PC-3 (cell line): Measurements from ENCODE around the gene KLK10. TPM values are rescaled to one million over a fixed set of nuclear protein-coding genes. Genes with fewer than 3 reads are reported as not detected.

Experiments
- ATAC-seq: fragments of 200-7000 bp; cut with Tn5 transposase; 2 replicates; pipeline ENCODE4 v1.9.1; 2020; ENCODE audit warnings: mild to moderate bottlenecking, moderate library complexity
- BruUV-seq: library from RNA; stranded (reverse); fragments of 400-500 nt; replicated peaks from 2 replicates; lab custom pipeline; 2021; lab: Mats Ljungman, UMichigan
- CTCF ChIA-PET: fragments of 300-600 bp; sonication (Branson Sonifier 250); formaldehyde crosslinking; loops from one replicate; lab custom pipeline; 2022; ENCODE audit warnings: antibody characterized with exemption; lab: Charles Lee
- POLR2A ChIA-PET: fragments of 300-600 bp; sonication (Branson Sonifier 250); formaldehyde crosslinking; loops from one replicate; lab custom pipeline; 2022; ENCODE audit warnings: antibody characterized with exemption; ENCODE audit not compliant: unreplicated experiment; lab: Charles Lee
- DNase-seq: peaks from one replicate; pipeline ENCODE4 v3.0.0-alpha.2; 2015
- H2AFZ ChIP-seq: fragments of 300-600 bp; sonication (generic); 2 replicates; pipeline ENCODE4 v1.6.0; 2016; ENCODE audit warnings: antibody characterized with exemption, low read length
- H3F3A ChIP-seq: fragments of 300-600 bp; sonication (generic); one replicate; pipeline ENCODE4 v1.6.0; 2017; ENCODE audit warnings: antibody characterized with exemption, low read length, control low read depth, mild to moderate bottlenecking; ENCODE audit not compliant: unreplicated experiment
- H3K27ac ChIP-seq: fragments of 300-600 bp; sonication (generic); 2 replicates; pipeline ENCODE4 v1.5.1; 2016; ENCODE audit warnings: mild to moderate bottlenecking, low read length
- H3K27me3 ChIP-seq: fragments of 300-600 bp; sonication (generic); 2 replicates; pipeline ENCODE4 v1.6.1; 2016; ENCODE audit warnings: low read length, mixed read lengths
- H3K36me3 ChIP-seq: fragments of 300-600 bp; sonication (generic); 2 replicates; pipeline ENCODE4 v1.6.1; 2016; ENCODE audit warnings: low read depth, mixed run types, low read length, mixed read lengths
- H3K4me1 ChIP-seq: fragments of 300-600 bp; sonication (generic); 2 replicates; pipeline ENCODE4 v1.5.1; 2016; ENCODE audit warnings: low read length; ENCODE audit not compliant: insufficient read depth
- H3K4me2 ChIP-seq: fragments of 300-600 bp; sonication (generic); 2 replicates; pipeline ENCODE4 v1.6.0; 2016; ENCODE audit warnings: low read length
- H3K4me3 ChIP-seq: fragments of 300-600 bp; sonication (generic); 2 replicates; pipeline ENCODE4 v1.5.1; 2016; ENCODE audit warnings: mild to moderate bottlenecking, low read length, mixed read lengths
- H3K79me2 ChIP-seq: fragments of 300-600 bp; sonication (generic); 2 replicates; pipeline ENCODE4 v1.6.1; 2017; ENCODE audit warnings: low read length, mixed read lengths
- H3K9ac ChIP-seq: fragments of 300-600 bp; sonication (generic); 2 replicates; pipeline ENCODE4 v1.6.0; 2016; ENCODE audit warnings: mild to moderate bottlenecking, low read length
- H3K9me2 ChIP-seq: fragments of 300-600 bp; sonication (generic); replicated peaks from 2 replicates; pipeline ENCODE4 v1.6.1; 2016; ENCODE audit warnings: mixed run types, low read length, mixed read lengths
- H3K9me3 ChIP-seq: fragments of 300-600 bp; sonication (generic); 2 replicates; pipeline ENCODE4 v1.6.1; 2016; ENCODE audit warnings: low read length, mixed read lengths
- H4K20me1 ChIP-seq: fragments of 300-600 bp; sonication (generic); 2 replicates; pipeline ENCODE4 v1.6.1; 2016; ENCODE audit warnings: low read length, mixed read lengths
- CTCF ChIP-seq: fragments of 300-600 bp; sonication (generic); conservative IDR thresholded peaks from 2 replicates; pipeline ENCODE4 v1.5.1; 2017; ENCODE audit warnings: antibody characterized with exemption, low read depth, mild to moderate bottlenecking, low read length
- EZH2 ChIP-seq: fragments of 300-600 bp; sonication (generic); IDR thresholded peaks from one replicate; pipeline ENCODE4 v1.6.1; 2017; ENCODE audit warnings: antibody characterized with exemption, mild to moderate bottlenecking, low read length; ENCODE audit not compliant: unreplicated experiment
- EZH2phosphoT487 ChIP-seq: fragments of 300-600 bp; sonication (generic); IDR thresholded peaks from 2 replicates; pipeline ENCODE4 v1.6.1; 2018; ENCODE audit warnings: mild to moderate bottlenecking, antibody characterized with exemption, low read length, borderline replicate concordance
- intact Hi-C: fragments of 100-400 bp; cut with micrococcal nuclease; formaldehyde crosslinking; loops from 2 replicates; pipeline ENCODE4 v1.9.0; 2023
- total RNA-seq: library from RNA; depleted of rRNA; stranded (reverse); fragments of >200 nt; gene quantifications from 2 replicates; pipeline ENCODE4 v1.2.3, GENCODE V29; 2014

KLK10 gene
- total RNA-seq, 1 experiment from 2014 or later: 1.2 TPM

GRCh38 chr19:51000426-51000825, 19.1 kb downstream of the KLK10 start:
- Histone ChIP-seq H4K20me1 (no peaks in the 10 kb centered on the region), H3K27ac (no peak overlapping the region), H3K9me3 (no peaks in the 10 kb centered on the region), H3K36me3 (no peaks in the 10 kb centered on the region), H3K27me3 (peaks cover 3% of the 10 kb centered on the region; the same call in 1 of the 2 replicates), H3K4me3 (no peak overlapping the region), H2AFZ (no peak overlapping the region), H3K9me2 (no peaks in the 10 kb centered on the region), H3K9ac (no peak overlapping the region), H3F3A (no peaks in the 10 kb centered on the region), H3K4me1 (peaks cover 11% of the 10 kb centered on the region), H3K79me2 (no peaks in the 10 kb centered on the region), H3K4me2 (no peak overlapping the region)
- DNase-seq: no peak
- no peak for ATAC-seq
- CTCF ChIA-PET: no interaction called here
- no TSS peak for BruUV-seq
- no peak for TF ChIP-seq EZH2
- TF ChIP-seq EZH2phosphoT487: no peak
- TF ChIP-seq CTCF: no peak
- POLR2A ChIA-PET: no interaction called here
- intact Hi-C loops: no loop called here

- Histone ChIP-seq H3K79me2 (no peaks in the 10 kb centered on the region), H3K4me3 (no peak overlapping the region), H3K9ac (no peak overlapping the region), H3K36me3 (no peaks in the 10 kb centered on the region), H3K9me3 (no peaks in the 10 kb centered on the region), H3F3A (no peaks in the 10 kb centered on the region), H3K27me3 (peaks cover 3% of the 10 kb centered on the region; the same call in 1 of the 2 replicates), H3K27ac (no peak overlapping the region), H3K4me2 (no peak overlapping the region), H3K4me1 (peaks cover 11% of the 10 kb centered on the region), H3K9me2 (no peaks in the 10 kb centered on the region), H4K20me1 (no peaks in the 10 kb centered on the region), H2AFZ (no peak overlapping the region)
- DNase-seq (no peak), ATAC-seq (no peak)
- intact Hi-C loops: no loop called here
- ChIA-PET POLR2A (no interaction called here), CTCF (no interaction called here)
- TF ChIP-seq EZH2: no peak
- TF ChIP-seq CTCF: no peak
- no peak for TF ChIP-seq EZH2phosphoT487
- BruUV-seq: no TSS peak
Observed at GRCh38 chr19:50998686-50999085, 20.8 kb downstream of the KLK10 start.

GRCh38 chr19:50998061-50998460, 21.4 kb downstream of the KLK10 start:
- H3K4me3 ChIP-seq: no peak overlapping the region
- H3K27ac ChIP-seq: no peak overlapping the region
- TF ChIP-seq CTCF (no peak), EZH2 (no peak), EZH2phosphoT487 (no peak)
- no TSS peak for BruUV-seq
- no peaks in the 10 kb centered on the region for H3K79me2 ChIP-seq
- intact Hi-C loops: no loop called here
- ATAC-seq: no peak
- DNase-seq: no peak
- H3F3A ChIP-seq: no peaks in the 10 kb centered on the region
- no peaks in the 10 kb centered on the region for H3K36me3 ChIP-seq
- no peak overlapping the region for H3K4me2 ChIP-seq
- ChIA-PET POLR2A (no interaction called here), CTCF (no interaction called here)
- peaks cover 3% of the 10 kb centered on the region; the same call in 1 of the 2 replicates for H3K27me3 ChIP-seq
- H3K9ac ChIP-seq: no peak overlapping the region
- H3K4me1 ChIP-seq: peaks cover 11% of the 10 kb centered on the region
- H4K20me1 ChIP-seq: no peaks in the 10 kb centered on the region
- H2AFZ ChIP-seq: no peak overlapping the region
- no peaks in the 10 kb centered on the region for H3K9me2 ChIP-seq
- H3K9me3 ChIP-seq: no peaks in the 10 kb centered on the region
